Measurements from ENCODE around the gene PCDHGA8. TPM values are rescaled to one million over a fixed set of nuclear protein-coding genes. Genes with fewer than 3 reads are reported as not detected.
"Not testable (repeated sequence)": the region's sequence is repeated elsewhere in the genome, so short reads cannot be mapped to it uniquely, and the experiment has no call there.

PCDHGA8 gene
- total RNA-seq, 2 experiments from 2014 or later: 3.8 to 5.3 TPM

GRCh38 chr5:141430332-141431113, 38.1 kb downstream of the PCDHGA8 start, which contains the start of gene PCDHGA12:
PCDHGA12 (plus strand) TSS chr5:141430507; CDS start chr5:141430760, 253 bp downstream.
- Histone ChIP-seq H3K27ac (ENCODE audit: low read depth, low read length, poor library complexity, severe bottlenecking) (no peak within 1 kb of the TSS), H3K4me1 (ENCODE audit: insufficient read depth, low read length, poor library complexity, severe bottlenecking) (no peaks in the 10 kb centered on the region), H3K4me2 (ENCODE audit: low read length) (peak within 1 kb of the TSS; percentile 20; the same call in 1 of the 2 replicates), H3K36me3 (ENCODE audit: insufficient read depth, low read length) (no peaks in the 10 kb centered on the region), H3K9me3 (ENCODE audit: low read length) (no peaks in the 10 kb centered on the region), H3K4me3 (ENCODE audit: low read depth, low read length, poor library complexity, severe bottlenecking) (no peak within 1 kb of the TSS), H3K79me2 (ENCODE audit: insufficient read depth, low read depth, low read length) (no peaks in the 10 kb centered on the region), H4K20me1 (ENCODE audit: insufficient read depth, low read length) (no peaks in the 10 kb centered on the region), H2AFZ (ENCODE audit: low read length) (no peak within 1 kb of the TSS), H3K9me2 (ENCODE audit: insufficient read depth, low read length) (no peaks in the 10 kb centered on the region)
- no TSS peak for BruUV-seq (replicated peaks)
- peak; percentile 76 for DNase-seq (ENCODE audit: low spot score)
- CTCF ChIA-PET (ENCODE audit: unreplicated experiment): interaction anchor here (0.6 to 1.9 kb wide), 11 partner anchors 9 to 133 kb away, joined by 3 to 10 read pairs (median 3); partner anchors contain the start of gene PCDHGB7
- POLR2A ChIA-PET: interaction anchor here (0.6 to 1.6 kb wide), 7 partner anchors 9 to 100 kb away, joined by 3 to 6 read pairs (median 3); partner anchors contain the start of gene PCDHGA11
- TF ChIP-seq CTCF (conservative IDR thresholded peaks at IDR 0.05; ENCODE audit: low read length): peak; percentile 85
- no peak for TF ChIP-seq EZH2phosphoT487 (IDR thresholded peaks at IDR 0.05; ENCODE audit: borderline replicate concordance, low read depth, low read length)
- intact Hi-C loops (cut with micrococcal nuclease; ENCODE audit: unreplicated experiment): no loop called here

- no peak overlapping the region for H2AFZ ChIP-seq (ENCODE audit: low read length)
- intact Hi-C loops (cut with micrococcal nuclease; ENCODE audit: unreplicated experiment): no loop called here
- H3K9me2 ChIP-seq (ENCODE audit: insufficient read depth, low read length): no peaks in the 10 kb centered on the region
- TF ChIP-seq CTCF (conservative IDR thresholded peaks at IDR 0.05; ENCODE audit: low read length): no peak
- TF ChIP-seq EZH2phosphoT487 (IDR thresholded peaks at IDR 0.05; ENCODE audit: borderline replicate concordance, low read depth, low read length): no peak
- H3K4me1 ChIP-seq (ENCODE audit: insufficient read depth, low read length, poor library complexity, severe bottlenecking): no peaks in the 10 kb centered on the region
- H3K4me3 ChIP-seq (ENCODE audit: low read depth, low read length, poor library complexity, severe bottlenecking): no peak overlapping the region
- ChIA-PET POLR2A (interaction anchor here (1.2 kb wide), 1 partner anchor 10 kb away, joined by 3 read pairs; the partner anchor contains the start of gene PCDHGA11), CTCF (ENCODE audit: unreplicated experiment) (interaction anchor here (0.6 to 1.9 kb wide), 3 partner anchors 40 to 82 kb away, joined by 3 to 10 read pairs (median 3); no protein-coding TSS in a partner anchor)
- no peak overlapping the region for H3K27ac ChIP-seq (ENCODE audit: low read depth, low read length, poor library complexity, severe bottlenecking)
- no peaks in the 10 kb centered on the region for H3K36me3 ChIP-seq (ENCODE audit: insufficient read depth, low read length)
- no peaks in the 10 kb centered on the region for H3K79me2 ChIP-seq (ENCODE audit: insufficient read depth, low read depth, low read length)
- no peaks in the 10 kb centered on the region for H4K20me1 ChIP-seq (ENCODE audit: insufficient read depth, low read length)
- no peak overlapping the region; the same call in 1 of the 2 replicates for H3K4me2 ChIP-seq (ENCODE audit: low read length)
- BruUV-seq (replicated peaks): no TSS peak
- DNase-seq (ENCODE audit: low spot score): no peak
- H3K9me3 ChIP-seq (ENCODE audit: low read length): no peaks in the 10 kb centered on the region
These were observed 38.9 kb downstream of the PCDHGA8 start for GRCh38 chr5:141431286-141431685.

DNA sequence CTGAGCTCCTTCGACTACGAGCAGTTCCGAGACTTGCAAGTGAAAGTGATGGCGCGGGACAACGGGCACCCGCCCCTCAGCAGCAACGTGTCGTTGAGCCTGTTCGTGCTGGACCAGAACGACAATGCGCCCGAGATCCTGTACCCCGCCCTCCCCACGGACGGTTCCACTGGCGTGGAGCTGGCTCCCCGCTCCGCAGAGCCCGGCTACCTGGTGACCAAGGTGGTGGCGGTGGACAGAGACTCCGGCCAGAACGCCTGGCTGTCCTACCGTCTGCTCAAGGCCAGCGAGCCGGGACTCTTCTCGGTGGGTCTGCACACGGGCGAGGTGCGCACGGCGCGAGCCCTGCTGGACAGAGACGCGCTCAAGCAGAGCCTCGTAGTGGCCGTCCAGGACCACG, 39.9 kb downstream of the PCDHGA8 start:
- H3K27ac ChIP-seq (ENCODE audit: low read depth, low read length, poor library complexity, severe bottlenecking); BruUV-seq (replicated peaks); H3K9me2 ChIP-seq (ENCODE audit: insufficient read depth, low read length); H2AFZ ChIP-seq (ENCODE audit: low read length); H3K4me3 ChIP-seq (ENCODE audit: low read depth, low read length, poor library complexity, severe bottlenecking); H3K36me3 ChIP-seq (ENCODE audit: insufficient read depth, low read length); DNase-seq (ENCODE audit: low spot score); H3K4me2 ChIP-seq (ENCODE audit: low read length); intact Hi-C loops (cut with micrococcal nuclease; ENCODE audit: unreplicated experiment); CTCF ChIA-PET (ENCODE audit: unreplicated experiment); H3K79me2 ChIP-seq (ENCODE audit: insufficient read depth, low read depth, low read length); POLR2A ChIA-PET; H3K4me1 ChIP-seq (ENCODE audit: insufficient read depth, low read length, poor library complexity, severe bottlenecking); H4K20me1 ChIP-seq (ENCODE audit: insufficient read depth, low read length); H3K9me3 ChIP-seq (ENCODE audit: low read length): not testable (repeated sequence)

DNA sequence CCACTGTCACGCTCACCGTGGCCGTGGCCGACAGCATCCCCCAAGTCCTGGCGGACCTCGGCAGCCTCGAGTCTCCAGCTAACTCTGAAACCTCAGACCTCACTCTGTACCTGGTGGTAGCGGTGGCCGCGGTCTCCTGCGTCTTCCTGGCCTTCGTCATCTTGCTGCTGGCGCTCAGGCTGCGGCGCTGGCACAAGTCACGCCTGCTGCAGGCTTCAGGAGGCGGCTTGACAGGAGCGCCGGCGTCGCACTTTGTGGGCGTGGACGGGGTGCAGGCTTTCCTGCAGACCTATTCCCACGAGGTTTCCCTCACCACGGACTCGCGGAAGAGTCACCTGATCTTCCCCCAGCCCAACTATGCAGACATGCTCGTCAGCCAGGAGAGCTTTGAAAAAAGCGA, 40.3 kb downstream of the PCDHGA8 start:
- H3K27ac ChIP-seq (ENCODE audit: low read depth, low read length, poor library complexity, severe bottlenecking); H3K4me1 ChIP-seq (ENCODE audit: insufficient read depth, low read length, poor library complexity, severe bottlenecking); POLR2A ChIA-PET; H3K9me2 ChIP-seq (ENCODE audit: insufficient read depth, low read length); H4K20me1 ChIP-seq (ENCODE audit: insufficient read depth, low read length); H3K9me3 ChIP-seq (ENCODE audit: low read length); H3K36me3 ChIP-seq (ENCODE audit: insufficient read depth, low read length); H3K79me2 ChIP-seq (ENCODE audit: insufficient read depth, low read depth, low read length); intact Hi-C loops (cut with micrococcal nuclease; ENCODE audit: unreplicated experiment); H3K4me3 ChIP-seq (ENCODE audit: low read depth, low read length, poor library complexity, severe bottlenecking); DNase-seq (ENCODE audit: low spot score); H3K4me2 ChIP-seq (ENCODE audit: low read length); H2AFZ ChIP-seq (ENCODE audit: low read length); CTCF ChIA-PET (ENCODE audit: unreplicated experiment); BruUV-seq (replicated peaks): not testable (repeated sequence)
